ENCODE data around the gene CCDC7. TPM values are rescaled to one million over a fixed set of nuclear protein-coding genes. Genes with fewer than 3 reads are reported as not detected.

The CCDC7 gene
- total and polyA plus RNA-seq, 2 experiments from 2014 or later = 0.83 to 1.6 TPM

GRCh38 chr10:32744321-32744720, 298.4 kb downstream of the CCDC7 start (continued):
- TF ChIP-seq ZNF462 (CRISPR knock-in tag; IDR thresholded peaks at IDR 0.05) (no peak), ETS1 (IDR thresholded peaks at IDR 0.05) (no peak), ZNF114 (CRISPR knock-in tag; IDR thresholded peaks at IDR 0.05) (no peak), ZNF331 (CRISPR knock-in tag; IDR thresholded peaks at IDR 0.05; ENCODE audit: low read depth) (no peak)

GRCh38 chr10:32746869-32747268, 300.9 kb downstream of the CCDC7 start:
- no peak overlapping the region for H3K27ac Mint-ChIP-seq
- H3K27ac ChIP-seq (ENCODE audit: low read depth) = no peak overlapping the region
- peaks cover 5% of the 10 kb centered on the region; the same call in 1 of the 3 replicates for H3K9me3 Mint-ChIP-seq
- H3K27me3 ChIP-seq (ENCODE audit: insufficient read depth) = no peaks in the 10 kb centered on the region
- no peak overlapping the region for H3K4me2 ChIP-seq
- H3F3A ChIP-seq (replicated peaks; ENCODE audit: low read depth) = no peaks in the 10 kb centered on the region
- H3K4me3 ChIP-seq = no peak overlapping the region
- H3K79me2 ChIP-seq (replicated peaks; ENCODE audit: insufficient read depth) = no peaks in the 10 kb centered on the region
- DNase-seq (ENCODE audit: low spot score) (no peak), ATAC-seq (no peak)
- H3K36me3 Mint-ChIP-seq (ENCODE audit: low read depth) = no peaks in the 10 kb centered on the region
- H3K36me3 ChIP-seq (ENCODE audit: insufficient read depth) = 0 out of 2 replicates have a peak, but pooled peaks cover 3% of the 10 kb centered on the region
- H2AFZ ChIP-seq = no peak overlapping the region
- no peak overlapping the region for H3K4me3 Mint-ChIP-seq
- no peaks in the 10 kb centered on the region for H3K4me1 Mint-ChIP-seq
- no peaks in the 10 kb centered on the region for H3K4me1 ChIP-seq (ENCODE audit: insufficient read depth)
- H3K9me2 ChIP-seq (ENCODE audit: insufficient read depth) = peaks cover 10% of the 10 kb centered on the region; the same call in 1 of the 2 replicates
- peaks cover 3% of the 10 kb centered on the region for H3K27me3 Mint-ChIP-seq (ENCODE audit: insufficient read depth, low read depth, poor library complexity)
- no peaks in the 10 kb centered on the region for H4K20me1 ChIP-seq (replicated peaks; ENCODE audit: insufficient read depth)
- no peak for TF ChIP-seq STAT1 (IDR thresholded peaks at IDR 0.05; ENCODE audit: unreplicated experiment)
- no peak for TF ChIP-seq ZNF114 (CRISPR knock-in tag; IDR thresholded peaks at IDR 0.05)
- no peak for TF ChIP-seq ZNF331 (CRISPR knock-in tag; IDR thresholded peaks at IDR 0.05; ENCODE audit: low read depth)
- TF ChIP-seq NANOG (IDR thresholded peaks at IDR 0.05; ENCODE audit: borderline replicate concordance) = no peak
- TF ChIP-seq JUNB (IDR thresholded peaks at IDR 0.05; ENCODE audit: unreplicated experiment) = no peak
- no peak for TF ChIP-seq POLR2AphosphoS5 (IDR thresholded peaks at IDR 0.05; ENCODE audit: low read depth)
- TF ChIP-seq EZH2phosphoT487 (IDR thresholded peaks at IDR 0.05; ENCODE audit: unreplicated experiment) = no peak
- TF ChIP-seq ZNF462 (CRISPR knock-in tag; IDR thresholded peaks at IDR 0.05) = no peak

All from GM23338 (cell line).